K562 (cell line): Measurements from ENCODE around the gene CTSZ. TPM values are rescaled to one million over a fixed set of nuclear protein-coding genes. Genes with fewer than 3 reads are reported as not detected.
A peak's percentile ranks its signal among the peaks of the same experiment; 100 is the strongest.

Source experiments
- BCOR ChIP-seq: fragments of 450-650 bp; IDR thresholded peaks from 2 replicates; pipeline ENCODE4 v1.6.1; 2016
- C11orf30 ChIP-seq: fragments of 450-650 bp; IDR thresholded peaks from 2 replicates; pipeline ENCODE4 v1.6.1; 2016; ENCODE audit warnings: low read depth, mild to moderate bottlenecking
- CBFA2T2 ChIP-seq: fragments of 450-650 bp; conservative IDR thresholded peaks from 2 replicates; pipeline ENCODE4 v1.6.1; 2017; ENCODE audit warnings: mild to moderate bottlenecking
- CBFB ChIP-seq: sonication (generic); formaldehyde crosslinking; IDR thresholded peaks from 2 replicates; pipeline ENCODE4 v1.4.0; 2020; ENCODE audit warnings: mild to moderate bottlenecking, missing genetic modification reagents
- CHD1 ChIP-seq: fragments of 200-600 bp; sonication (generic); IDR thresholded peaks from one replicate; pipeline ENCODE4 v1.6.1; 2012; ENCODE audit warnings: mild to moderate bottlenecking, moderate library complexity, low read length, inconsistent platforms
- E2F4 ChIP-seq: sonication (generic); formaldehyde crosslinking; IDR thresholded peaks from 2 replicates; pipeline ENCODE4 v1.8.0; 2022; ENCODE audit warnings: mild to moderate bottlenecking, low read depth, missing genetic modification reagents
- E2F6 ChIP-seq, 2 experiments: IDR thresholded peaks; 2 replicates each; pipeline ENCODE4 v1.6.1; 2011; ENCODE audit warnings: borderline replicate concordance in 1 of 2, control low read depth in 1 of 2, low read depth in 1 of 2, low read length in 1 of 2, mild to moderate bottlenecking in 1 of 2, mixed read lengths in 1 of 2, moderate library complexity in 1 of 2; ENCODE audit not compliant: insufficient read depth in 1 of 2, insufficient read length in 1 of 2, poor library complexity in 1 of 2, severe bottlenecking in 1 of 2; ENCODE audit errors: extremely low read depth in 1 of 2
- GATA2 ChIP-seq: sonication (generic); formaldehyde crosslinking; IDR thresholded peaks from 2 replicates; pipeline ENCODE4 v1.4.0; 2020; ENCODE audit warnings: mild to moderate bottlenecking, missing genetic modification reagents
- KLF13 ChIP-seq: fragments of 450-650 bp; IDR thresholded peaks from 2 replicates; pipeline ENCODE4 v1.6.1; 2016; ENCODE audit warnings: missing genetic modification characterization, low read depth, mild to moderate bottlenecking, missing compliant biosample characterization, moderate library complexity, borderline replicate concordance
- MTA1 ChIP-seq: fragments of 450-650 bp; IDR thresholded peaks from 2 replicates; pipeline ENCODE4 v1.6.1; 2017; ENCODE audit warnings: borderline replicate concordance
- NEUROD1 ChIP-seq: fragments of 150-350 bp; IDR thresholded peaks from 2 replicates; pipeline ENCODE4 v1.6.1; 2014; ENCODE audit warnings: borderline replicate concordance, low read length, low read depth; ENCODE audit not compliant: partially characterized antibody
- NFXL1 ChIP-seq: fragments of 450-650 bp; formaldehyde crosslinking; IDR thresholded peaks from 2 replicates; pipeline ENCODE4 v1.4.0; 2021; ENCODE audit warnings: mild to moderate bottlenecking
- NR4A1 ChIP-seq, 2 experiments: fragments of 250-450 bp in 1 of 2; fragments of 450-650 bp in 1 of 2; sonication (Bioruptor Pico) in 1 of 2; IDR thresholded peaks; 2 replicates each; pipeline versions ENCODE4 v1.4.0 to v1.6.1; 2016 to 2020; ENCODE audit warnings: mild to moderate bottlenecking in 2 of 2, missing compliant biosample characterization in 1 of 2, missing genetic modification characterization in 1 of 2, moderate library complexity in 1 of 2
- NRF1 ChIP-seq, 2 experiments: fragments of 450-650 bp; IDR thresholded peaks in 1 of 2; conservative IDR thresholded peaks in 1 of 2; 2 replicates each; pipeline ENCODE4 v1.6.1; 2014; ENCODE audit warnings: mild to moderate bottlenecking in 2 of 2
- PHF21A ChIP-seq: fragments of 450-650 bp; IDR thresholded peaks from 2 replicates; pipeline ENCODE4 v1.6.1; 2017; ENCODE audit warnings: low read depth, borderline replicate concordance
- POLR2AphosphoS5 ChIP-seq: IDR thresholded peaks from 2 replicates; pipeline ENCODE4 v1.6.1; 2011; ENCODE audit warnings: mild to moderate bottlenecking, low read depth, low read length, moderate library complexity; ENCODE audit not compliant: control insufficient read depth, insufficient read depth
- RHOXF2B ChIP-seq: fragments of 250-450 bp; sonication (Bioruptor Pico); conservative IDR thresholded peaks from 2 replicates; pipeline ENCODE4 v1.5.1; 2021
- SMAD2 ChIP-seq: fragments of 150-350 bp; IDR thresholded peaks from 2 replicates; pipeline ENCODE4 v1.6.1; 2014; ENCODE audit warnings: low read depth, mild to moderate bottlenecking, low read length
- SMARCA4 ChIP-seq: fragments of 450-650 bp; IDR thresholded peaks from 2 replicates; pipeline ENCODE4 v1.6.1; 2016
- SMARCC2 ChIP-seq: fragments of 450-650 bp; IDR thresholded peaks from 2 replicates; pipeline ENCODE4 v1.6.1; 2017; ENCODE audit warnings: antibody characterized with exemption, moderate library complexity, mild to moderate bottlenecking, low read depth
- SNIP1 ChIP-seq: fragments of 450-650 bp; IDR thresholded peaks from 2 replicates; pipeline ENCODE4 v1.7.1; 2017; ENCODE audit warnings: low read depth, mild to moderate bottlenecking
- YY1 ChIP-seq, 3 experiments: IDR thresholded peaks; 2 replicates each; pipeline ENCODE4 v1.6.1; 2011; ENCODE audit warnings: low read length in 2 of 3, mild to moderate bottlenecking in 2 of 3, moderate library complexity in 2 of 3, borderline replicate concordance in 1 of 3, control low read depth in 1 of 3, low read depth in 1 of 3; ENCODE audit not compliant: insufficient read depth in 3 of 3, insufficient replicate concordance in 2 of 3, control insufficient read depth in 1 of 3, insufficient read length in 1 of 3; ENCODE audit errors: extremely low read depth in 1 of 3
- ZNF121 ChIP-seq: sonication (generic); formaldehyde crosslinking; conservative IDR thresholded peaks from 2 replicates; pipeline ENCODE4 v1.8.0; 2022; ENCODE audit warnings: missing genetic modification reagents
- ZNF212 ChIP-seq: fragments of 450-650 bp; formaldehyde crosslinking; IDR thresholded peaks from 2 replicates; pipeline ENCODE4 v1.4.0; 2020; ENCODE audit warnings: mild to moderate bottlenecking
- ZNF316 ChIP-seq: fragments of 450-650 bp; IDR thresholded peaks from 2 replicates; pipeline ENCODE4 v1.6.1; 2016
- ZNF586 ChIP-seq: fragments of 450-650 bp; formaldehyde crosslinking; conservative IDR thresholded peaks from 2 replicates; pipeline ENCODE4 v1.4.0; 2020; ENCODE audit warnings: mild to moderate bottlenecking, moderate library complexity
- ZNF830 ChIP-seq: fragments of 250-450 bp; sonication (Bioruptor Pico); IDR thresholded peaks from 2 replicates; pipeline ENCODE4 v1.5.0; 2021; ENCODE audit warnings: mild to moderate bottlenecking
- polyA plus RNA-seq, 8 experiments: library from polyadenylated mRNA; depleted of rRNA in 4 of 8; stranded (reverse) in 5 of 8; unstranded in 3 of 8; fragments of >200 nt; fragmentation: Nextera tagmentation in 2 of 8; fragmentation: Illumina TruSeq in 1 of 8; extraction: Ambion mirVana in 2 of 8; extraction: Trizol in 1 of 8; gene quantifications; 2 replicates each; pipeline versions ENCODE4 v1.2.1 to v1.2.3, GENCODE V29; 2011 to 2014; ENCODE audit warnings: inconsistent platforms in 1 of 8, missing spikeins in 1 of 8
- total RNA-seq, 7 experiments: library from RNA; depleted of rRNA in 6 of 7; stranded (reverse); fragments of >200 nt in 6 of 7; fragmentation: Illumina TruSeq in 2 of 7; extraction: Trizol in 2 of 7; gene quantifications; 2 replicates each; pipeline versions ENCODE4 v1.2.1 to v1.2.3, GENCODE V29; 2011 to 2021; ENCODE audit warnings: low replicate concordance in 1 of 7

CTSZ gene
- total and polyA plus RNA-seq, 9 of the 15 experiments (the other 6 are each of a cell fraction or from before 2014, with no cell fraction given): 1.6 to 143 (median 82.8) TPM

- TF ChIP-seq ZNF121 (CRISPR knock-in tag) (no peak), CHD1 (peak; percentile 31), NR4A1 (CRISPR knock-in tag; IDR thresholded peaks at IDR 0.05) (no peak), NR4A1 (tag; IDR thresholded peaks at IDR 0.05) (no peak), ZNF830 (CRISPR knock-in tag) (no peak), GATA2 (peak; percentile 57; the same call in 1 of the 2 replicates), C11orf30 (0 out of 2 replicates have a peak, but pooled peaks have one; percentile 29), BCOR (no peak), E2F4 (no peak), SNIP1 (no peak), SMAD2 (no peak), MTA1 (0 out of 2 replicates have a peak, but pooled peaks have one; percentile 18), YY1 (IDR thresholded peaks at IDR 0.05; ENCODE audit: borderline replicate concordance in 1 of 3, control insufficient read depth in 1 of 3, extremely low read depth in 1 of 3, insufficient read depth in 3 of 3, insufficient read length in 1 of 3, insufficient replicate concordance in 2 of 3, low read depth in 1 of 3, low read length in 2 of 3) (peak in 1 of 3 experiments; percentile 26), RHOXF2B (no peak), NFXL1 (CRISPR knock-in tag) (no peak), CBFA2T2 (peak; percentile 56), CBFB (CRISPR knock-in tag) (no peak), ZNF316 (0 out of 2 replicates have a peak, but pooled peaks have one; percentile 14), NRF1 (conservative IDR thresholded peaks at IDR 0.05 in 1 of 2, IDR thresholded peaks at IDR 0.05 in 1 of 2) (peak; percentile 7 to 40; a peak in 2 of 4 replicates), NEUROD1 (no peak), E2F6 (IDR thresholded peaks at IDR 0.05; ENCODE audit: borderline replicate concordance in 1 of 2, extremely low read depth in 1 of 2, insufficient read depth in 1 of 2, insufficient read length in 1 of 2, low read depth in 1 of 2, low read length in 1 of 2, poor library complexity in 1 of 2, severe bottlenecking in 1 of 2) (no peak), SMARCC2 (no peak), ZNF586 (CRISPR knock-in tag) (no peak), PHF21A (no peak), KLF13 (no peak), ZNF212 (CRISPR knock-in tag) (no peak), SMARCA4 (0 out of 2 replicates have a peak, but pooled peaks have one; percentile 9), POLR2AphosphoS5 (no peak)
Observed at GRCh38 chr20:59013959-59014608, 7.0 kb upstream of the CTSZ start (continued).
